ENCODE measurements around the gene SLC39A7. TPM values are rescaled to one million over a fixed set of nuclear protein-coding genes. Genes with fewer than 3 reads are reported as not detected.

SLC39A7 gene
- total and polyA plus RNA-seq, 2 of the 4 experiments (the other 2 are of a cell fraction): 135 to 208 TPM

DNA sequence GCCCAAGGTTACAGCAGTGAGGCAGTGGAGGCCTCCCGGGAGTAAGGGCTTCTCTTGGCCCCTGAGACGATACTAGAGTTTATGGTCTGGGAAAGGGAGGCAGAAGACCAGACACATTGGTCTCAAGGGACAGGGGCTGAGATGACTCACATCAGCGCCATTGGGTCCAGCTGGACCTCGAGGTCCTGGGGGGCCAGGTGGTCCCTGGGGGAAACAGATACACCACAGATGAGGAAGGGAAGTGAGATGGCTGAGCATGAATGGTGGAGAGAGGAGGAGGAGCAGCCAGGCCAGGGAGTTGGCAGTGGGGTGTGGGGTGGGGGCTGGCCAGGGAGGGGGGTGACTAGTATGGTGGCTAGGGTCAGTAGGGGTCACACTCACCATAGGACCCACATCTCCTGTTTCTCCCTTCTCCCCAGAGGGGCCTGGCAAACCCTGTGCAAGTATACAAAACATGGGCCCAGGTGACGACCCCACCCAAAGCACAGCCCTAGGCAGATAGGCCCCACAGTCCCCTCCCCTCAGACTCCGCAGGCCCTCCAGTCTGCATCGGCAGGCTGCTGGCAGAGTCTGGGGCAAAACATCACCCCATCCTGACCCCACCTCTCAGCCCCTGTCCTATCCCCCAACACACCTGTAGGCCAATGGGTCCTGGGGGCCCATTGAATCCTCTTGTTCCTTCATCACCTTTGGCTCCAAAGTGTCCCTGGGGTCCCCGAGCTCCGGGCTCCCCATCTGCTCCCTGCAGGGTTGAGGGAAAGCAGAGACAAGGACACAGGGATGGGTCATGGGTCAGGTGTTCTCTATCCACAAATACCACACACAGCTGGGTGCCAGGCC, 30.3 kb upstream of the SLC39A7 start:
- Histone ChIP-seq H3K9me1 (ENCODE audit: insufficient read depth, low read length) (no peaks in the 10 kb centered on the region), H3K9ac (ENCODE audit: low read depth, low read length) (no peak overlapping the region), H3K4me1 (ENCODE audit: control insufficient read depth, insufficient read depth, low read length) (no peaks in the 10 kb centered on the region), H4K91ac (ENCODE audit: insufficient read depth, low read depth, low read length) (no peak overlapping the region), H2AK5ac (ENCODE audit: low read depth, low read length) (no peak overlapping the region; the same call in 1 of the 2 replicates), H2AK9ac (replicated peaks; ENCODE audit: low read depth, low read length, poor library complexity) (peak overlapping the region; percentile 55), H3K18ac (ENCODE audit: low read depth, low read length) (no peak overlapping the region), H3K14ac (replicated peaks; ENCODE audit: low read depth, low read length) (no peak overlapping the region), H2BK120ac (ENCODE audit: low read depth, low read length) (no peak overlapping the region), H4K5ac (ENCODE audit: low read depth, low read length) (no peak overlapping the region), H3K9me3 (ENCODE audit: control insufficient read depth, insufficient read depth, low read length) (no peaks in the 10 kb centered on the region), H3K36me3 (ENCODE audit: control insufficient read depth, insufficient read depth, low read length) (no peaks in the 10 kb centered on the region), H3K79me1 (ENCODE audit: low read depth in 1 of 2, low read length in 2 of 2) (no peaks in the 10 kb centered on the region), H4K20me1 (ENCODE audit: insufficient read depth, low read length) (no peaks in the 10 kb centered on the region), H3K4me3 (ENCODE audit: insufficient read depth, low read depth, low read length) (no peak overlapping the region), H3K27me3 (ENCODE audit: control insufficient read depth, insufficient read depth, low read length) (peaks cover 11% of the 10 kb centered on the region; the same call in 1 of the 2 replicates), H3K27ac (ENCODE audit: insufficient read depth, low read length) (no peak overlapping the region), H2BK20ac (ENCODE audit: low read depth, low read length) (no peak overlapping the region), H3K56ac (ENCODE audit: extremely low read depth, insufficient read depth, low read length) (no peak overlapping the region), H3K23ac (ENCODE audit: low read depth, low read length) (no peak overlapping the region), H4K8ac (ENCODE audit: low read depth in 2 of 2, low read length in 2 of 2) (no peak overlapping the region), H2BK15ac (ENCODE audit: low read depth, low read length) (no peak overlapping the region), H2AFZ (replicated peaks; ENCODE audit: low read length, poor library complexity) (no peak overlapping the region), H3K4ac (ENCODE audit: low read depth, low read length) (no peak overlapping the region), H2BK5ac (ENCODE audit: low read depth, low read length, poor library complexity, severe bottlenecking) (no peak overlapping the region), H3K4me2 (ENCODE audit: low read depth, low read length) (no peak overlapping the region)
- no TSS peak for BruUV-seq (replicated peaks)
- no peak for DNase-seq
- dilution Hi-C loops (cut with HindIII; ENCODE audit: low sequenced_read_pairs, unreplicated experiment): no loop called here
- ATAC-seq (ENCODE audit: low read depth): no peak
- in situ Hi-C loops (cut with MboI; ENCODE audit: low sequenced_read_pairs): no loop called here
- POLR2A ChIA-PET (ENCODE audit: unreplicated experiment): no interaction called here
- CTCF ChIA-PET: no interaction called here
- intact Hi-C loops (cut with micrococcal nuclease): no loop called here
- WGBS, 2 experiments (ENCODE audit: extremely low coverage in 2 of 2, insufficient read length in 1 of 2): 85% methylated on average over 2 of the region's 9 CpGs; no CpG with 5 or more reads in 1 of the 2 experiments
- TF ChIP-seq SMC3 (IDR thresholded peaks at IDR 0.05; ENCODE audit: low read depth, low read length): no peak
- TF ChIP-seq CTCF (conservative IDR thresholded peaks at IDR 0.05; ENCODE audit: low read depth, low read length): no peak
- no peak for TF ChIP-seq CHD1 (IDR thresholded peaks at IDR 0.05; ENCODE audit: low read depth, low read length)
- TF ChIP-seq POLR2A (IDR thresholded peaks at IDR 0.05; ENCODE audit: low read depth, low read length): no peak
- no peak for TF ChIP-seq BHLHE40 (IDR thresholded peaks at IDR 0.05; ENCODE audit: low read depth, low read length)
- TF ChIP-seq RCOR1 (IDR thresholded peaks at IDR 0.05; ENCODE audit: insufficient replicate concordance, low read length): no peak
- TF ChIP-seq USF2 (IDR thresholded peaks at IDR 0.05; ENCODE audit: low read depth, low read length): no peak
- TF ChIP-seq MAZ (IDR thresholded peaks at IDR 0.05; ENCODE audit: borderline replicate concordance, low read depth, low read length): no peak
- TF ChIP-seq ELK1 (IDR thresholded peaks at IDR 0.05; ENCODE audit: borderline replicate concordance, low read depth, low read length): no peak
- no peak for TF ChIP-seq CEBPB (IDR thresholded peaks at IDR 0.05; ENCODE audit: low read depth, low read length)
- TF ChIP-seq NFE2L2 (IDR thresholded peaks at IDR 0.05; ENCODE audit: low read depth, low read length): no peak
- TF ChIP-seq FOS (IDR thresholded peaks at IDR 0.05; ENCODE audit: low read depth, low read length): no peak
- no peak for TF ChIP-seq MXI1 (IDR thresholded peaks at IDR 0.05; ENCODE audit: borderline replicate concordance, low read depth, low read length)
- TF ChIP-seq RFX5 (IDR thresholded peaks at IDR 0.05; ENCODE audit: low read depth, low read length): no peak
- no peak for TF ChIP-seq RAD21 (IDR thresholded peaks at IDR 0.05; ENCODE audit: low read length)

Data from IMR-90 (cell line).